BLaER1 treated with 17β-estradiol and CSF1 and Interleukin-3, amounts not matched to agents 10 nM and 100 nM (cell line): ENCODE results near the gene ZNF30.
"Not testable (repeated sequence)": the region's sequence is repeated elsewhere in the genome, so short reads cannot be mapped to it uniquely, and the experiment has no call there.

Experiments
- H3K27ac ChIP-seq, 11 experiments: shearing (Covaris generic); formaldehyde crosslinking; 2 replicates each; pipeline ENCODE4 v1.8.1; 2022
- H3K27me3 ChIP-seq, 11 experiments: shearing (Covaris generic); formaldehyde crosslinking; 2 replicates each; pipeline ENCODE4 v1.8.1; 2022
- H3K36me3 ChIP-seq, 11 experiments: shearing (Covaris generic); formaldehyde crosslinking; 2 replicates each; pipeline ENCODE4 v1.8.1; 2022
- H3K4me1 ChIP-seq, 10 experiments: shearing (Covaris generic); formaldehyde crosslinking; 2 replicates each; pipeline ENCODE4 v1.8.1; 2022
- H3K4me2 ChIP-seq, 11 experiments: shearing (Covaris generic); formaldehyde crosslinking; 2 replicates each; pipeline ENCODE4 v1.8.1; 2022
- H3K4me3 ChIP-seq, 10 experiments: shearing (Covaris generic); formaldehyde crosslinking; 2 replicates each; pipeline ENCODE4 v1.8.1; 2022
- H3K9ac ChIP-seq, 11 experiments: shearing (Covaris generic); formaldehyde crosslinking; 2 replicates each; pipeline ENCODE4 v1.8.1; 2022
- H3K9me3 ChIP-seq, 11 experiments: shearing (Covaris generic); formaldehyde crosslinking; replicated peaks in 1 of 11; 2 replicates each; pipeline ENCODE4 v1.8.1; 2022
- H4K20me1 ChIP-seq, 11 experiments: shearing (Covaris generic); formaldehyde crosslinking; 2 replicates each; pipeline ENCODE4 v1.8.1; 2022
- Cebpa-rat ChIP-seq, 11 experiments: shearing (Covaris generic); IDR thresholded peaks; 2 replicates each; pipeline ENCODE4 v1.8.1; 2022

ZNF30 gene

GRCh38 chr19:34963573-34964406 is 37.1 kb downstream of the ZNF30 start, which contains the start of gene ZNF792:
Gene ZNF792, minus strand, starts transcription at chr19:34964229. Its CDS starts 567 bp downstream, at chr19:34963662.
- H3K27ac ChIP-seq, result peak within 1 kb of the TSS; percentile 35 to 82 (median 77); a peak in 21 of 22 replicates

GRCh38 chr19:34964598-34964997 is 37.9 kb downstream of the ZNF30 start:
- peak overlapping the region in 4 of 10 experiments; percentile 93 to 98 (median 95); a peak in 6 of 20 replicates for H3K4me3 ChIP-seq
- H3K27me3 ChIP-seq, result no peaks in the 10 kb centered on the region; a peak in 1 of 22 replicates
- H4K20me1 ChIP-seq, result no peaks in the 10 kb centered on the region
- H3K9ac ChIP-seq, result peak overlapping the region in 1 of 11 experiments; percentile 82; a peak in 1 of 22 replicates
- peaks cover 23 to 31% (median 27%) of the 10 kb centered on the region in 11 experiments for H3K36me3 ChIP-seq
- TF ChIP-seq Cebpa-rat (IDR thresholded peaks at IDR 0.05), result no peak
- H3K4me1 ChIP-seq, result peaks cover 15 to 19% (median 18%) of the 10 kb centered on the region in 10 experiments
- H3K27ac ChIP-seq, result no peak overlapping the region
- H3K9me3 ChIP-seq, result peaks cover 71 to 80% (median 77%) of the 10 kb centered on the region in 11 experiments
- H3K4me2 ChIP-seq, result peak overlapping the region in 7 of 11 experiments; percentile 79 to 92 (median 87); a peak in 8 of 22 replicates

More at GRCh38 chr19:34963573-34964406, 37.1 kb downstream of the ZNF30 start, which contains the start of gene ZNF792:
- Histone ChIP-seq H3K4me3 (peak within 1 kb of the TSS; percentile 91 to 99 (median 98)), H3K9me3 (peaks cover 71 to 80% (median 77%) of the 10 kb centered on the region in 11 experiments), H3K27me3 (peaks cover 0 to 5% (median 0%) of the 10 kb centered on the region in 11 experiments; a peak in 2 of 22 replicates), H4K20me1 (no peaks in the 10 kb centered on the region), H3K36me3 (peaks cover 31 to 39% (median 35%) of the 10 kb centered on the region in 11 experiments), H3K9ac (peak within 1 kb of the TSS; percentile 78 to 89 (median 86)), H3K4me1 (peaks cover 15 to 19% (median 18%) of the 10 kb centered on the region in 10 experiments), H3K4me2 (peak within 1 kb of the TSS; percentile 79 to 98 (median 88))
- TF ChIP-seq Cebpa-rat (IDR thresholded peaks at IDR 0.05), result no peak

- Histone ChIP-seq H3K9me3 (peaks cover 71 to 80% (median 77%) of the 10 kb centered on the region in 11 experiments), H3K4me1 (peaks cover 15 to 19% (median 18%) of the 10 kb centered on the region in 10 experiments), H3K36me3 (peaks cover 14 to 22% (median 18%) of the 10 kb centered on the region in 11 experiments)
- not testable (repeated sequence) for H3K4me3 ChIP-seq, H4K20me1 ChIP-seq, H3K27me3 ChIP-seq, H3K27ac ChIP-seq, H3K9ac ChIP-seq, H3K4me2 ChIP-seq
These were observed 38.8 kb downstream of the ZNF30 start for GRCh38 chr19:34965505-34965904.

GRCh38 chr19:34967551-34967950 is 40.8 kb downstream of the ZNF30 start:
- no peaks in the 10 kb centered on the region for H3K27me3 ChIP-seq
- no peak overlapping the region for H3K4me2 ChIP-seq
- H3K4me3 ChIP-seq, result peak overlapping the region in 2 of 10 experiments; percentile 10 to 24; a peak in 1 of 20 replicates
- no peak for TF ChIP-seq Cebpa-rat (IDR thresholded peaks at IDR 0.05)
- H3K9ac ChIP-seq, result no peak overlapping the region
- no peaks in the 10 kb centered on the region for H4K20me1 ChIP-seq
- peaks cover 0 to 5% (median 0%) of the 10 kb centered on the region in 11 experiments; a peak in 3 of 22 replicates for H3K36me3 ChIP-seq
- peaks cover 6 to 9% (median 7%) of the 10 kb centered on the region in 10 experiments for H3K4me1 ChIP-seq
- H3K27ac ChIP-seq, result no peak overlapping the region
- H3K9me3 ChIP-seq, result peaks cover 51 to 65% (median 60%) of the 10 kb centered on the region in 11 experiments

- no peak for TF ChIP-seq Cebpa-rat (IDR thresholded peaks at IDR 0.05)
- Histone ChIP-seq H3K9me3 (peaks cover 51 to 59% (median 57%) of the 10 kb centered on the region in 11 experiments), H3K36me3 (peaks cover 0 to 5% (median 0%) of the 10 kb centered on the region in 11 experiments; a peak in 3 of 22 replicates), H4K20me1 (no peaks in the 10 kb centered on the region), H3K4me1 (peaks cover 14 to 15% (median 14%) of the 10 kb centered on the region in 10 experiments), H3K9ac (no peak overlapping the region), H3K27me3 (no peaks in the 10 kb centered on the region), H3K4me3 (no peak overlapping the region), H3K27ac (no peak overlapping the region), H3K4me2 (no peak overlapping the region)
These were observed 43.0 kb downstream of the ZNF30 start for GRCh38 chr19:34969721-34970120.

- H3K4me2 ChIP-seq, H3K27me3 ChIP-seq, H4K20me1 ChIP-seq, H3K36me3 ChIP-seq, H3K4me3 ChIP-seq, H3K9ac ChIP-seq, H3K27ac ChIP-seq: not testable (repeated sequence)
- Histone ChIP-seq H3K9me3 (peaks cover 51 to 57% (median 55%) of the 10 kb centered on the region in 11 experiments), H3K4me1 (peaks cover 19 to 21% (median 20%) of the 10 kb centered on the region in 10 experiments)
These were observed 43.6 kb downstream of the ZNF30 start for GRCh38 chr19:34970185-34970780.

GRCh38 chr19:34972163-34972705 is 45.5 kb downstream of the ZNF30 start:
- no peak for TF ChIP-seq Cebpa-rat (IDR thresholded peaks at IDR 0.05)
- no peaks in the 10 kb centered on the region for H3K27me3 ChIP-seq

GRCh38 chr19:34974646-34975045 is 47.9 kb downstream of the ZNF30 start:
- no peaks in the 10 kb centered on the region for H4K20me1 ChIP-seq
- peak overlapping the region in 3 of 11 experiments; percentile 0 to 17 (median 10); a peak in 1 of 22 replicates for H3K27ac ChIP-seq
- H3K4me3 ChIP-seq, result no peak overlapping the region
- H3K4me1 ChIP-seq, result peaks cover 20 to 33% (median 25%) of the 10 kb centered on the region in 10 experiments
- peak overlapping the region; percentile 63 to 88 (median 75) for H3K4me2 ChIP-seq
- no peak for TF ChIP-seq Cebpa-rat (IDR thresholded peaks at IDR 0.05)
- H3K27me3 ChIP-seq, result no peaks in the 10 kb centered on the region
- 0 out of 22 replicates have a peak, but pooled peaks cover 0 to 5% (median 0%) of the 10 kb centered on the region in 11 experiments for H3K36me3 ChIP-seq
- H3K9ac ChIP-seq, result no peak overlapping the region
- peaks cover 21 to 34% (median 27%) of the 10 kb centered on the region in 11 experiments for H3K9me3 ChIP-seq

More at GRCh38 chr19:34972163-34972705, 45.5 kb downstream of the ZNF30 start:
- H3K4me2 ChIP-seq, result no peak overlapping the region
- H3K36me3 ChIP-seq, result peaks cover 0 to 9% (median 0%) of the 10 kb centered on the region in 11 experiments; a peak in 2 of 22 replicates
- H3K4me3 ChIP-seq, result no peak overlapping the region
- H3K9ac ChIP-seq, result no peak overlapping the region
- no peaks in the 10 kb centered on the region for H4K20me1 ChIP-seq
- H3K27ac ChIP-seq, result no peak overlapping the region
- H3K4me1 ChIP-seq, result peaks cover 20 to 33% (median 25%) of the 10 kb centered on the region in 10 experiments
- H3K9me3 ChIP-seq, result peaks cover 43 to 51% (median 46%) of the 10 kb centered on the region in 11 experiments
